H9 (cell line): ENCODE results near the gene GPR89B. TPM values are rescaled to one million over a fixed set of nuclear protein-coding genes. Genes with fewer than 3 reads are reported as not detected.

ENCODE experiments used
- DNase-seq: peaks from one replicate; pipeline ENCODE4 v3.0.0-alpha.2; 2017
- H2AFZ ChIP-seq: one replicate; pipeline ENCODE4 v1.6.1; 2013; ENCODE audit warnings: mild to moderate bottlenecking, low read length, control low read depth, moderate library complexity
- H2AK5ac ChIP-seq: 2 replicates; pipeline ENCODE4 v1.6.1; 2013; ENCODE audit warnings: low read length, control low read depth, mixed read lengths; ENCODE audit not compliant: insufficient read length
- H2BK120ac ChIP-seq: one replicate; pipeline ENCODE4 v1.6.1; 2013; ENCODE audit warnings: low read depth, mild to moderate bottlenecking, low read length, control low read depth, inconsistent platforms; ENCODE audit not compliant: poor library complexity, severe bottlenecking
- H2BK12ac ChIP-seq: 2 replicates; pipeline ENCODE4 v1.6.1; 2013; ENCODE audit warnings: low read length, control low read depth, mixed read lengths, low read depth; ENCODE audit not compliant: insufficient read length
- H2BK15ac ChIP-seq: 2 replicates; pipeline ENCODE4 v1.6.1; 2013; ENCODE audit warnings: low read depth, low read length, control low read depth
- H2BK20ac ChIP-seq: one replicate; pipeline ENCODE4 v1.6.1; 2013; ENCODE audit warnings: low read depth, mild to moderate bottlenecking, low read length, control low read depth, inconsistent platforms; ENCODE audit not compliant: poor library complexity, severe bottlenecking
- H2BK5ac ChIP-seq: 2 replicates; pipeline ENCODE4 v1.6.1; 2013; ENCODE audit warnings: low read length, control low read depth, mixed read lengths; ENCODE audit not compliant: insufficient read length
- H3K14ac ChIP-seq: 2 replicates; pipeline ENCODE4 v1.6.1; 2013; ENCODE audit warnings: low read length, control low read depth; ENCODE audit not compliant: insufficient read depth
- H3K18ac ChIP-seq: 2 replicates; pipeline ENCODE4 v1.6.1; 2013; ENCODE audit warnings: low read depth, mild to moderate bottlenecking, mixed read lengths, low read length, control low read depth; ENCODE audit not compliant: insufficient read length
- H3K23ac ChIP-seq: 2 replicates; pipeline ENCODE4 v1.6.1; 2013; ENCODE audit warnings: low read length, control low read depth, mixed read lengths, low read depth; ENCODE audit not compliant: insufficient read length
- H3K23me2 ChIP-seq: 2 replicates; pipeline ENCODE4 v1.6.1; 2013; ENCODE audit warnings: low read depth, mild to moderate bottlenecking, mixed read lengths, low read length, control low read depth; ENCODE audit not compliant: insufficient read length, poor library complexity, severe bottlenecking
- H3K27ac ChIP-seq: 2 replicates; pipeline ENCODE4 v1.5.1; 2013; ENCODE audit warnings: low read length, control low read depth, mixed read lengths, low read depth; ENCODE audit not compliant: insufficient read length
- H3K27me3 ChIP-seq: 2 replicates; pipeline ENCODE4 v1.6.1; 2013; ENCODE audit warnings: low read length, control low read depth, inconsistent platforms; ENCODE audit not compliant: insufficient read depth
- H3K4ac ChIP-seq: 2 replicates; pipeline ENCODE4 v1.6.1; 2013; ENCODE audit warnings: low read depth, mild to moderate bottlenecking, control low read depth, inconsistent platforms, low read length, moderate library complexity
- H3K4me1 ChIP-seq: 2 replicates; pipeline ENCODE4 v1.6.1; 2013; ENCODE audit warnings: low read length, control low read depth, inconsistent platforms; ENCODE audit not compliant: insufficient read depth
- H3K4me2 ChIP-seq: 2 replicates; pipeline ENCODE4 v1.6.1; 2013; ENCODE audit warnings: low read length, control low read depth, mixed read lengths; ENCODE audit not compliant: insufficient read length, insufficient read depth
- H3K56ac ChIP-seq: 2 replicates; pipeline ENCODE4 v1.6.1; 2013; ENCODE audit warnings: low read depth, mild to moderate bottlenecking, mixed read lengths, low read length, control low read depth; ENCODE audit not compliant: insufficient read length
- H3K79me1 ChIP-seq: 2 replicates; pipeline ENCODE4 v1.6.1; 2013; ENCODE audit warnings: low read depth, mild to moderate bottlenecking, moderate library complexity, low read length, control low read depth, inconsistent platforms; ENCODE audit not compliant: insufficient read depth, poor library complexity, severe bottlenecking
- H3K79me2 ChIP-seq: 2 replicates; pipeline ENCODE4 v1.6.1; 2013; ENCODE audit warnings: low read length, control low read depth, inconsistent platforms; ENCODE audit not compliant: insufficient read depth
- H3K9ac ChIP-seq: 2 replicates; pipeline ENCODE4 v1.6.1; 2013; ENCODE audit warnings: low read length, control low read depth, mixed read lengths; ENCODE audit not compliant: insufficient read length; ENCODE audit errors: extremely low read depth
- H3K9me3 ChIP-seq: one replicate; pipeline ENCODE4 v1.6.1; 2013; ENCODE audit warnings: low read depth, low read length, inconsistent platforms; ENCODE audit not compliant: control insufficient read depth
- H3T11ph ChIP-seq: one replicate; pipeline ENCODE4 v1.6.1; 2013; ENCODE audit warnings: mild to moderate bottlenecking, low read length, control low read depth, inconsistent platforms
- H4K20me1 ChIP-seq: one replicate; pipeline ENCODE4 v1.6.1; 2013; ENCODE audit not compliant: control insufficient read depth, insufficient read length, insufficient read depth
- H4K5ac ChIP-seq: 2 replicates; pipeline ENCODE4 v1.6.1; 2013; ENCODE audit warnings: low read depth, mild to moderate bottlenecking, mixed read lengths, low read length, control low read depth; ENCODE audit not compliant: insufficient read length
- H4K8ac ChIP-seq: replicated peaks from 2 replicates; pipeline ENCODE4 v1.6.1; 2013; ENCODE audit warnings: low read length, control low read depth, mixed read lengths, low read depth; ENCODE audit not compliant: insufficient read length
- H4K91ac ChIP-seq: 2 replicates; pipeline ENCODE4 v1.6.1; 2013; ENCODE audit warnings: low read depth, mild to moderate bottlenecking, moderate library complexity, mixed read lengths, low read length, control low read depth; ENCODE audit not compliant: insufficient read length
- H3K27ac Mint-ChIP-seq, 3 experiments: 2 replicates in 2 of 3; 3 replicates in 1 of 3; pipeline ENCODE4 v1.8.0; 2020 to 2021; ENCODE audit warnings: mixed read lengths in 3 of 3, mild to moderate bottlenecking in 1 of 3, moderate library complexity in 1 of 3
- H3K27me3 Mint-ChIP-seq: 2 replicates; pipeline ENCODE4 v1.8.0; 2021; ENCODE audit warnings: low read depth, mild to moderate bottlenecking, moderate library complexity, mixed read lengths
- H3K36me3 Mint-ChIP-seq, 3 experiments: 2 replicates in 2 of 3; 3 replicates in 1 of 3; pipeline ENCODE4 v1.8.0; 2020 to 2021; ENCODE audit warnings: low read depth in 3 of 3, mixed read lengths in 3 of 3; ENCODE audit not compliant: insufficient read depth in 1 of 3
- H3K4me1 Mint-ChIP-seq, 2 experiments: 2 replicates each; pipeline ENCODE4 v1.8.0; 2020; ENCODE audit warnings: mixed read lengths in 2 of 2
- H3K4me3 Mint-ChIP-seq, 2 experiments: 2 replicates in 1 of 2; 3 replicates in 1 of 2; pipeline ENCODE4 v1.8.0; 2020 to 2021; ENCODE audit warnings: mild to moderate bottlenecking in 2 of 2, mixed read lengths in 2 of 2, moderate library complexity in 1 of 2
- H3K9me3 Mint-ChIP-seq, 2 experiments: 2 replicates in 1 of 2; 3 replicates in 1 of 2; pipeline ENCODE4 v1.8.0; 2020; ENCODE audit warnings: mild to moderate bottlenecking in 2 of 2, mixed read lengths in 2 of 2, moderate library complexity in 1 of 2
- WGBS: extraction: QIAGEN DNeasy Blood & Tissue Kit; methylation state at CpG from one replicate; pipeline ENCODE4 v1.1.7; 2013; ENCODE audit warnings: missing lambda C conversion rate, low lambda C conversion rate, mixed read lengths; ENCODE audit not compliant: insufficient read length; ENCODE audit errors: extremely low coverage; 5-methylcytosine and 5-hydroxymethylcytosine counted together
- total RNA-seq: library from RNA; stranded (reverse); gene quantifications from 2 replicates; pipeline ENCODE4 v1.2.1, GENCODE V29; 2021
- TF ChIP-seq, protein P1 (sequence below): fragments of 200-600 bp; sonication (generic); conservative IDR thresholded peaks from 3 replicates; pipeline ENCODE4 v1.8.0; 2021; ENCODE audit warnings: antibody characterized with exemption, mild to moderate bottlenecking

GPR89B gene
- total RNA-seq, 1 experiment from 2014 or later = 15.1 TPM

DNA sequence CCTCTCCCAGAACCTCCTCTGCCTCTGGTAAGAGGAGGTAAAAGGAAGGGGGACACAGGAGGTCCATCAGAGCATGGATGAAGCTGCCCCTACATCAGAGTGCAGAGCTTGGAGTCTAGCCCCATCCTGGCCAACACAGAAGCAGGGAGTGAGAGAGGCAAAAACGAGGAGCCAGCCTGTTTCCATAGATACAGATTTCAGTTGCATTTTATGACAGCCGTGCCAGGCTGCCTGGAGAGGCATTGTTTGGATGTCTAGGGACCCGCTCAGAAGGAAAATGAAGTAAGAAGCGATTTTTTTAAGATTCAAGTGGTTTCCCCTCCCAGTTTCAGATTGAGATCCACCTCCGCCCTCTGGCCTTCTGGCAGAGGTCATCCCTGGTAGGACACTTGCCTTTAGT lies 37.1 kb upstream of the GPR89B start:
- Histone ChIP-seq H3K79me2 (no peaks in the 10 kb centered on the region), H2BK15ac (no peak overlapping the region), H3K27ac (no peak overlapping the region), H2BK5ac (no peak overlapping the region), H3K23me2 (no peaks in the 10 kb centered on the region), H2BK12ac (no peak overlapping the region), H3K56ac (no peak overlapping the region), H4K5ac (no peak overlapping the region), H3K18ac (no peak overlapping the region), H3K4me2 (no peak overlapping the region), H3K9me3 (no peaks in the 10 kb centered on the region), H3K23ac (no peak overlapping the region), H4K20me1 (no peaks in the 10 kb centered on the region), H4K91ac (no peak overlapping the region), H3K4ac (no peak overlapping the region), H3K9ac (no peak overlapping the region), H2AFZ (no peak overlapping the region), H3K27me3 (no peaks in the 10 kb centered on the region), H3K14ac (no peak overlapping the region), H3K79me1 (no peaks in the 10 kb centered on the region), H3T11ph (no peak overlapping the region), H2BK20ac (no peak overlapping the region), H3K4me1 (no peaks in the 10 kb centered on the region), H4K8ac (no peak overlapping the region), H2BK120ac (no peak overlapping the region), H2AK5ac (no peak overlapping the region)
- WGBS = no CpG with 5 or more reads among the region's 5 CpGs
- Mint-ChIP-seq H3K4me1 (peaks cover 16 to 18% of the 10 kb centered on the region in 2 experiments), H3K27me3 (no peaks in the 10 kb centered on the region), H3K4me3 (no peak overlapping the region), H3K9me3 (no peaks in the 10 kb centered on the region), H3K36me3 (no peaks in the 10 kb centered on the region), H3K27ac (no peak overlapping the region; a peak in 1 of 7 replicates)
- TF ChIP-seq, protein P1, sequence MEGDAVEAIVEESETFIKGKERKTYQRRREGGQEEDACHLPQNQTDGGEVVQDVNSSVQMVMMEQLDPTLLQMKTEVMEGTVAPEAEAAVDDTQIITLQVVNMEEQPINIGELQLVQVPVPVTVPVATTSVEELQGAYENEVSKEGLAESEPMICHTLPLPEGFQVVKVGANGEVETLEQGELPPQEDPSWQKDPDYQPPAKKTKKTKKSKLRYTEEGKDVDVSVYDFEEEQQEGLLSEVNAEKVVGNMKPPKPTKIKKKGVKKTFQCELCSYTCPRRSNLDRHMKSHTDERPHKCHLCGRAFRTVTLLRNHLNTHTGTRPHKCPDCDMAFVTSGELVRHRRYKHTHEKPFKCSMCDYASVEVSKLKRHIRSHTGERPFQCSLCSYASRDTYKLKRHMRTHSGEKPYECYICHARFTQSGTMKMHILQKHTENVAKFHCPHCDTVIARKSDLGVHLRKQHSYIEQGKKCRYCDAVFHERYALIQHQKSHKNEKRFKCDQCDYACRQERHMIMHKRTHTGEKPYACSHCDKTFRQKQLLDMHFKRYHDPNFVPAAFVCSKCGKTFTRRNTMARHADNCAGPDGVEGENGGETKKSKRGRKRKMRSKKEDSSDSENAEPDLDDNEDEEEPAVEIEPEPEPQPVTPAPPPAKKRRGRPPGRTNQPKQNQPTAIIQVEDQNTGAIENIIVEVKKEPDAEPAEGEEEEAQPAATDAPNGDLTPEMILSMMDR = no peak
- no peak for DNase-seq
